Measurements from ENCODE around the gene FBXW10. TPM values are rescaled to one million over a fixed set of nuclear protein-coding genes. Genes with fewer than 3 reads are reported as not detected.

The FBXW10 gene
- total RNA-seq, 1 donor from 2014 or later, result 0.16 TPM

Other genes with a start within 250 kb of the FBXW10 start
- not detected for gene TBC1D28, start 99.7 kb upstream of the FBXW10 start, total RNA-seq
- 0.36 TPM for gene FOXO3B, start 61.7 kb upstream of the FBXW10 start, total RNA-seq
- gene TVP23B, start 37.1 kb downstream of the FBXW10 start, total RNA-seq, result 24.1 TPM
- 28.3 TPM for gene PRPSAP2, start 114.1 kb downstream of the FBXW10 start, total RNA-seq
- gene SLC5A10, start 208.1 kb downstream of the FBXW10 start, total RNA-seq, result 0.64 TPM